GM19463 (cell line): ENCODE measurements around the gene ZNF124.

ENCODE experiments used
- ATAC-seq: cut with Tn5 transposase; IDR thresholded peaks from one replicate; pipeline ENCODE4 v1.9.1; 2021; ENCODE audit warnings: mild to moderate bottlenecking, moderate library complexity; ENCODE audit not compliant: unreplicated experiment

ZNF124 gene

GRCh38 chr1:247113733-247114271, 58.0 kb downstream of the ZNF124 start:
- ATAC-seq: no peak

- no peak for ATAC-seq
Observed at GRCh38 chr1:247113094-247113497, 58.7 kb downstream of the ZNF124 start.

- no peak for ATAC-seq
Observed at GRCh38 chr1:247112479-247112781, 59.4 kb downstream of the ZNF124 start.

- ATAC-seq: no peak
Observed at GRCh38 chr1:247111700-247112478, 59.9 kb downstream of the ZNF124 start.

GRCh38 chr1:247111259-247111699, 60.5 kb downstream of the ZNF124 start:
- no peak for ATAC-seq

- ATAC-seq: no peak
Observed at GRCh38 chr1:247110627-247111258, 61.1 kb downstream of the ZNF124 start.

GRCh38 chr1:247107694-247108093, 64.1 kb downstream of the ZNF124 start:
- ATAC-seq: no peak

- ATAC-seq: no peak
Observed at GRCh38 chr1:247105966-247106365, 65.9 kb downstream of the ZNF124 start.
